ENCODE data around the gene ANKRD13C. TPM values are rescaled to one million over a fixed set of nuclear protein-coding genes. Genes with fewer than 3 reads are reported as not detected.
A peak's percentile ranks its signal among the peaks of the same experiment; 100 is the strongest.
"Not testable (repeated sequence)": the region's sequence is repeated elsewhere in the genome, so short reads cannot be mapped to it uniquely, and the experiment has no call there.

ANKRD13C gene
- polyA plus RNA-seq, 1 of the 3 experiments (the other 2 are of a cell fraction): 5.2 TPM

DNA sequence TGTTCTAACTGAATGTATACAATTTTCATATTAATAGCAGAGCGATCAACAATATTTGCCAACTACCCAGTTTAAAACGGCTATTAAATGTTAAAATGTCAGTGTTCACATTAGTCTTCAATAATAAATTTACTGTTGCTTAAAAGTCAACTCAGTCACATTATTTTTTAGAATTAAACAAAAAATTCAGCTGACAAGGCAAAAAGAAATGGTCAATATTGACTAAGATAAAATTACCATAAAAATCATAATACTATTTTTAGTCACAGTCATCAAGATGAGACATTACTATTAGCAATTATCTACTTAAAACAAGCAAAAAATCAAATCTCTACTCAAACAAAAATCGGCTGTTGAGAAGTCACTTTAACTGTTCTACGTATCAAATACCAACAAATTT is 1.5 kb downstream of the ANKRD13C start (continued):
- TF ChIP-seq, protein P1, sequence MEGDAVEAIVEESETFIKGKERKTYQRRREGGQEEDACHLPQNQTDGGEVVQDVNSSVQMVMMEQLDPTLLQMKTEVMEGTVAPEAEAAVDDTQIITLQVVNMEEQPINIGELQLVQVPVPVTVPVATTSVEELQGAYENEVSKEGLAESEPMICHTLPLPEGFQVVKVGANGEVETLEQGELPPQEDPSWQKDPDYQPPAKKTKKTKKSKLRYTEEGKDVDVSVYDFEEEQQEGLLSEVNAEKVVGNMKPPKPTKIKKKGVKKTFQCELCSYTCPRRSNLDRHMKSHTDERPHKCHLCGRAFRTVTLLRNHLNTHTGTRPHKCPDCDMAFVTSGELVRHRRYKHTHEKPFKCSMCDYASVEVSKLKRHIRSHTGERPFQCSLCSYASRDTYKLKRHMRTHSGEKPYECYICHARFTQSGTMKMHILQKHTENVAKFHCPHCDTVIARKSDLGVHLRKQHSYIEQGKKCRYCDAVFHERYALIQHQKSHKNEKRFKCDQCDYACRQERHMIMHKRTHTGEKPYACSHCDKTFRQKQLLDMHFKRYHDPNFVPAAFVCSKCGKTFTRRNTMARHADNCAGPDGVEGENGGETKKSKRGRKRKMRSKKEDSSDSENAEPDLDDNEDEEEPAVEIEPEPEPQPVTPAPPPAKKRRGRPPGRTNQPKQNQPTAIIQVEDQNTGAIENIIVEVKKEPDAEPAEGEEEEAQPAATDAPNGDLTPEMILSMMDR (IDR thresholded peaks at IDR 0.05): no peak
- TF ChIP-seq, protein P2, sequence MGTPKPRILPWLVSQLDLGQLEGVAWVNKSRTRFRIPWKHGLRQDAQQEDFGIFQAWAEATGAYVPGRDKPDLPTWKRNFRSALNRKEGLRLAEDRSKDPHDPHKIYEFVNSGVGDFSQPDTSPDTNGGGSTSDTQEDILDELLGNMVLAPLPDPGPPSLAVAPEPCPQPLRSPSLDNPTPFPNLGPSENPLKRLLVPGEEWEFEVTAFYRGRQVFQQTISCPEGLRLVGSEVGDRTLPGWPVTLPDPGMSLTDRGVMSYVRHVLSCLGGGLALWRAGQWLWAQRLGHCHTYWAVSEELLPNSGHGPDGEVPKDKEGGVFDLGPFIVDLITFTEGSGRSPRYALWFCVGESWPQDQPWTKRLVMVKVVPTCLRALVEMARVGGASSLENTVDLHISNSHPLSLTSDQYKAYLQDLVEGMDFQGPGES (IDR thresholded peaks at IDR 0.05; ENCODE audit: low read depth, low read length): no peak
- TF ChIP-seq YY1 (IDR thresholded peaks at IDR 0.05; ENCODE audit: low read depth) (no peak), EZH2phosphoT487 (IDR thresholded peaks at IDR 0.05; ENCODE audit: borderline replicate concordance, low read depth) (no peak), TEAD4 (IDR thresholded peaks at IDR 0.05; ENCODE audit: borderline replicate concordance, insufficient read depth) (no peak), RXRA (IDR thresholded peaks at IDR 0.05; ENCODE audit: borderline replicate concordance, low read depth) (no peak), CHD2 (IDR thresholded peaks at IDR 0.05; ENCODE audit: low read length, partially characterized antibody) (no peak), POLR2AphosphoS5 (IDR thresholded peaks at IDR 0.05; ENCODE audit: low read depth, low read length) (no peak), NRF1 (IDR thresholded peaks at IDR 0.05; ENCODE audit: low read depth, low read length) (no peak), EP300 (IDR thresholded peaks at IDR 0.05; ENCODE audit: borderline replicate concordance in 1 of 2, low read depth in 1 of 2, low read length in 1 of 2) (no peak)
- TF ChIP-seq, protein P3, sequence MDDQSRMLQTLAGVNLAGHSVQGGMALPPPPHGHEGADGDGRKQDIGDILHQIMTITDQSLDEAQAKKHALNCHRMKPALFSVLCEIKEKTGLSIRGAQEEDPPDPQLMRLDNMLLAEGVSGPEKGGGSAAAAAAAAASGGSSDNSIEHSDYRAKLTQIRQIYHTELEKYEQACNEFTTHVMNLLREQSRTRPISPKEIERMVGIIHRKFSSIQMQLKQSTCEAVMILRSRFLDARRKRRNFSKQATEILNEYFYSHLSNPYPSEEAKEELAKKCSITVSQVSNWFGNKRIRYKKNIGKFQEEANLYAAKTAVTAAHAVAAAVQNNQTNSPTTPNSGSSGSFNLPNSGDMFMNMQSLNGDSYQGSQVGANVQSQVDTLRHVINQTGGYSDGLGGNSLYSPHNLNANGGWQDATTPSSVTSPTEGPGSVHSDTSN (IDR thresholded peaks at IDR 0.05): no peak

DNA sequence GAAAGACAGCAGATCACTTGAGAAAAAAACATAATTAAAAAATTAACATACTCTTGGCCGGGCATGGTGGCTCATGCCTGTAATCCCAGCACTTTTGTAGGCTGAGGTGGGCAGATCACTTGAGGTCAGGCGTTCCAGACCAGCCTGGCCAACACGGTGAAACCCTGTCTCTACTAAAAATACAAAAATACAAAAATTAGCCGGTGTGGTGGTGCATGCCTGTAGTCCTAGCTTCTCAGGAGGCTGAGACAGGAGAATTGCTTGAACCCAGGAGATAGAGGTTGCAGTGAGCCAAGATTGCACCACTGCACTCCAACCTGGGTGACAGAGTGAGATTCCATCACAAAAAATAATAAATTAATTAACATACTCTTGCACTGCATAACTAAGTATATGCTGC is 4.7 kb downstream of the ANKRD13C start:
- DNase-seq; H3K9ac ChIP-seq; H3K27ac ChIP-seq (ENCODE audit: low read depth in 2 of 2, low read length in 1 of 2); H3K9me3 ChIP-seq; H3F3A ChIP-seq (replicated peaks; ENCODE audit: insufficient read depth); H3K4me1 ChIP-seq (ENCODE audit: control insufficient read depth in 1 of 2, insufficient read depth in 2 of 2, low read depth in 1 of 2, low read length in 1 of 2); H2AFZ ChIP-seq (ENCODE audit: low read depth); H3K4me3 ChIP-seq (ENCODE audit: low read depth in 2 of 2, low read length in 1 of 2); H3K9me2 ChIP-seq; H3K27me3 ChIP-seq (ENCODE audit: insufficient read depth); POLR2A ChIA-PET; H3K36me3 ChIP-seq (replicated peaks in 1 of 2; ENCODE audit: control insufficient read depth in 1 of 2, insufficient read depth in 2 of 2, low read length in 1 of 2): not testable (repeated sequence)
- H3K4me2 ChIP-seq: peak overlapping the region; percentile 27; the same call in 1 of the 2 replicates
- peaks cover 46% of the 10 kb centered on the region for H4K20me1 ChIP-seq (ENCODE audit: insufficient read depth)
- 98% methylated on average over 4 of the region's 4 CpGs for WGBS (ENCODE audit: low lambda C conversion rate)
- H3K79me2 ChIP-seq (ENCODE audit: insufficient read depth): peaks cover 97% of the 10 kb centered on the region
- CTCF ChIA-PET: interaction anchor here (0.6 to 1.0 kb wide), 2 partner anchors 21 to 42 kb away, joined by 3 read pairs; no protein-coding TSS in a partner anchor
